Measurements from ENCODE around the gene NUP62. TPM values are rescaled to one million over a fixed set of nuclear protein-coding genes. Genes with fewer than 3 reads are reported as not detected.

The NUP62 gene
- total RNA-seq, 1 donor from 2014 or later = 18.9 TPM

DNA sequence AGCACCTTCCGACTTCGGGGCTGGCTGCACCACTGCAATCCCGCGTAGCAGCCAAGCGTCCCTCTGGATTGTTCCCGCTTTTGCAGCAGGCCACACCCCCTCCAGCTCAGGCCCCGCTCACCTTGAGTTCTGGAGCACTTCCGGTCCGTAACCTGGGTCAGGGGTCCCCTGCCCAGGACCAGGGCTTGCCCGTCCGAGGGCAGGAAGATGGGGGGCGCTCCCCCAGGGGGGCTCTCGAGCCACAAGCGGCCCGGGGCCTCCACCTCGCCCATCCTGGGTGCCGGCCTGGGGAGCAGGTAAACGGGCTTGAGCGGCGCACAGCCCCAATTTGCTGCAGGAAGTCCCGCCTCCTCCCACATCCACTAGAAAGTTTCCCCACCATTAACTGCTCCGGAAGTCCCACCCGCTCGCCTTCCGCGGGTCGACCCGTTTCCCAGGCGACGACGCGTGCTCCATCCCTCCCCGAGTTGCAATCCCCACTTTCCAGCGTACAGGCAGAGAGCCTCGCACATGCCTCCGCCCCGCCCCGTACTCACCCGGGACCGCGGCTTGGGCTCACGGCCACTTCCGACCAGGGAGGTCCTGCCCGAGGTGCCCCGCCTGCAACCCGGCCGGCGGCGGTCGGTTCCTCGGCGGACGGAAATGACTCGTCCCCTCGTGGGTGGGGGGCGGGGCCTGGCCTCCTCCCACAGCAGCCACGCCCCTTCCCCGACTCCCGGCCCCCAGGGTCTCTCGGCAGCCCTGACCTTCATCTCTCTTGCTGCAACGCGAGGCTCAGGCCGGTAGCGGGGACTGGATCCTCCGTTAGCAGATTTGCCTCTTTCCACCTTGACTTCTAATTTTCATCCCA lies 62.1 kb downstream of the NUP62 start, which contains the start of gene PNKP:
Gene PNKP (minus strand): TSS at position 644 of the 850 bp plus-strand sequence. CDS start 372 bp downstream, at position 272.
- peak; percentile 72 to 88 for DNase-seq (ENCODE audit: low read depth in 2 of 2)

DNA sequence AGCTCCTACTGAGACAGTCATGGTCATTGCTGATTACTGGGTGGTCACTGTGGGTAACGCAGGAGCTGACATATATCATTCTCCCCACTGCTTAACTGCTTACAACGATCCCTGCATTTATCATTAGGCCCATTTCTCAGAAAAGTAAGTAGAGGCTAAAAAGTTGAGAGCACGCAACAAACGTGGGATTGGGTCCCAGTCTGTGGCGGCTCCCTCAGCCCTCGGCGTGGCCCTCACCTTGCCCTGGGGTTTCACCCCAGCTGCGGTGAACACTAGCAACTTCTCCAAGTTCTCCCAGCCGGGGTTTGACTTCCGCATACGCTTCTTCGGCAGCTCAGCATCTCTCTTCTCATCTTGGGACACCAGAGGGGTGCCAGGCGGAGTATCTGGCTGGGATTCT lies 64.4 kb downstream of the NUP62 start:
- DNase-seq (ENCODE audit: low read depth in 2 of 2) = no peak

DNA sequence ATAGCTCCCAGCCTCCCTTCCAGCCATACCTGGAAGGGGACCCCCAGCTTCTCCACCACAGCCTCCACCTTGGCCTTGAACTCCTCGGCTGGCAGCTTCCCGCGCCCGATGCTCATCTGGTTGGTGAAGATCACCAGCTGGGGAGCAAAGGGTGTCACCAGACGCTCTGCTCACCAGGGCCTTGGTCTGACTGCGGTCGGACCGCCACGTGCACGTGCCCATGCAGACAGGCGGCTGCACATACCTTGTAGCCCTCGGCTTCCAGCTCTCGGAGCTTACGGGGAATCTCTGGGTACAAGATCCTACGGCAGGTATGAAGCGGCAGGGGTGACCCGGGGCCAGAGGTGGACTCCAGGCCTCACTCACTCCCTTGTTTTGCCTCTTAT lies 65.4 kb downstream of the NUP62 start:
- no peak for DNase-seq (ENCODE audit: low read depth in 2 of 2)

DNA sequence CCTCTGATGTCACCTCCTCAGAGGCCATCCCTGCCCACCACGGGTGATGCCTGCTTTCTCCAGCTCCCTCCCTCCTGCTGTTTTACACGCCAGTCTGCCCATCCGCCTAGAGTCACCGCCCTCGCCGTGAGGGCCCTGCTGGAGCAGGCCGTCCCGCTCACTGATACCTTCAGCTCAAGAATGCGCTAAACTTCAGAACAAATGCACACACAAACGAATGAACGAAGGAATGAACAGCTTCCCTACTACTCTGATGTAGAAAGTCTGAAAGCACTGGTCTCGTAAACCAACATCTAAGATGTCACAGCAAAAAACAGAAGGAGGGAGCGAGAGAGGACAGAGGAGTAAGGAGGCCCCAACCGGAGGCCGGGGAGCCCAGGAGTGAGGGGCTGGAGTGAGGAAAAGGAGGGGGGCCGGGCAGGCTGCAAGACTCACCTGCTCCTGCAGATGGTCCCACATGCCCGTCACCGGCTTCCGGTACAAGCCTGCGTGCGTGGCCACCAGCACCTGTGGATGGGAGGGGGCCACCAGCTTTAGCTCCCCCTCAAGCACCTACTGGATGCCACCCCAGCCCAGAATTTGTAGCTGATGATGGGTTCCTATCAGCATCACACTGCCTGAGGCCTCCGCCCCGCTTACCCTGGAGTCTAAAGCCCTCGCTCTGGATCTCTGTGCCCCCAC lies 65.9 kb downstream of the NUP62 start:
- DNase-seq (ENCODE audit: low read depth in 2 of 2) = no peak

DNA sequence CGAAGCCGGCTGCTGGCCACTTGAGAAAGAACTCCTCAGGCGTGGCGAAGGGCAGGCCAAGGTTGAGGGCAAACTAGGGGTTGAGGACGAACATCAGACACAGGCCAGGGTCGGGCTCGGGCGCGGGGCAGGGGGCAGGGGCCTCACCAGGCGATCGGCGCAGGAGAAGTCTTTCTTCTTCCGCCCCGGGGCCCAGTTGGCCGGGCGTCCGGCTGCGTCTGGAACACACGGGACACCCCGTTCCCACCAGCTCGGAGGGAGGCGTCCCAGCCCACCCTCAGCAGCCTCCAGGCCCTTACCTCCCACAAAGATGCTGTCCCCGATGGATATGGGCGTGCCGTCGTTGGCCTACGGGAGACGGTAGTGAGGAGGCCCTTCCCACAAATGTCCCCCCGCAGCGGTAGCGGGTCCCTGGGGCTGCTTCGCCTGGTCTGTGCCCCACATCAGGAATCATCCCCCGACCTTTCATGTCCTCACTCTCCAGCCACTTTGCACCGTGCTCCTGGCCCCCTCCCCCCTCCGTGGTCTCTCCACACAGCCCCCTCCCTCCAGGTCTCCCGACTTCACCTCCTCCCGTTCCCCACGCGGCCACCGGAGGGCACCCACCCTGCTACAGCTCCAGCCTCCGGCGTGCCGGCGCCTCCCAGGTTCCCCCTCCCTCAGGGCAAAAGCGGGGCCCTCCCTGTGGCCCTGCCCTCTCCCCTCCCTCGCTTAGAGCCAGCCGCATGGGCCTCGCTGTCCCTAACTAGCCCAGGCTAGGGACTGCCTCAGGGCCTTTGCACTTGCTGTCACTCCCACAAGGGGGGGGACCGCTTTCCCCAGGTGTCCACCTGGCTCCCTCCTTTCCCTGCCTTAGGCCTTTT lies 66.7 kb downstream of the NUP62 start:
- DNase-seq (ENCODE audit: low read depth in 2 of 2) = no peak

DNA sequence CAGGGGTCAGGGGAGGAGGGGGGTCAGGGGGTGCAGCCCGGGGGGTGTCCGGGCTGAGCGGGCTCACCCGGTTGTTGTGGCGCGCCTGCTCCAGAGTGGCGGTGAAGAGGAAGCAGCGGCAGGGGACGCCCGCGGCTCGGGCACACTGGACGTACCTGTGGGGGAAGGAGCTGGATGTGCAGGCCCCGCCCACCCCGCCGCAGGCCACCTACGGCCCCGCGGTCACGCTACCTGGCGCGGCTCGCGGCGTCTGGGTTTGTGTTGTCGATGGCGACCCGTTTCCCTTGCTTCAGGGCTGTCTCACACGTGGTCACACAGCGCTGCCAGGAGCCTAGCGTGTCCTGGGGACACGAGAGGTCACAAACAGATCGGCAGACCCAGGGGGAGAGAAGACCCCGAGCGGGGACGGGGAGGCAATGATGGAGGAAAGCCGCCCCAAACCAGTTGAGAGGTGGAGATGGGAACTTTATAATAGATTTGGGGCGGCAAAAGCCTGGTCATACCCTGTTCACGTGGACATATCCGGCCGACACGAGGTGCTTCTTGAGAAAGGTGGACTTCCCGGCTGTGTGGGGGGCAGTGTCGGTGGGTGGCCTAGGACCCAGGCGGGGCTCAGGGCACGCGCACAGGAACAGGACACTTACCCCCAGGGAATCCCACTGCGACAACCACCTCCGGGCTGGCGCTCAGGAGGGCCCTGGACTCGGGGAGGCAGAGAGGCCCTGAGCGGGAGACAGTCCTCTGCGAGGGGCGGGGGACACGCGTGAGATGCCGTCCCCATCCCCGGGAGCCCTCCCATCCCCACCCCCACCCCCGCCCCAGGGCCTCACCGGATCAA lies 67.5 kb downstream of the NUP62 start:
- no peak for DNase-seq (ENCODE audit: low read depth in 2 of 2)

DNA sequence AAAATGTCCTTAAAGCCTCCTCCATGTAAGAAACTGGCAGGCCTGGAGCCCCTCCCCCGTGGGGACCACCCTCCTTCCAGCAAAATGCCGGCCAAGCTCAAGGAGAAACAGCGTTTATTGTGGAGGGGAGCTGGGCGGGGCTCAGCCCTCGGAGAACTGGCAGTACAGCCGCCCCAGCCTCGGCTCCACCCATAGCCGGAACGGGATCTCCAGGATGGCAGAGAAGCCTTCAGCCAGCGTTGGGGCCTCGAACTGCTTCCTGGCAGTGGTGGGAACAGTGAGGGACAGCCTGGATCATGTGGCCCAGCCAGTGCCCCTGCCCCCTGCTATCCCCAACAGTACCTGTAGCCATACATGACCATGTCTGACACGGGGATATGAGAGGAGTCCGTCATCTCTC lies 68.2 kb downstream of the NUP62 start:
- no peak for DNase-seq (ENCODE audit: low read depth in 2 of 2)

DNA sequence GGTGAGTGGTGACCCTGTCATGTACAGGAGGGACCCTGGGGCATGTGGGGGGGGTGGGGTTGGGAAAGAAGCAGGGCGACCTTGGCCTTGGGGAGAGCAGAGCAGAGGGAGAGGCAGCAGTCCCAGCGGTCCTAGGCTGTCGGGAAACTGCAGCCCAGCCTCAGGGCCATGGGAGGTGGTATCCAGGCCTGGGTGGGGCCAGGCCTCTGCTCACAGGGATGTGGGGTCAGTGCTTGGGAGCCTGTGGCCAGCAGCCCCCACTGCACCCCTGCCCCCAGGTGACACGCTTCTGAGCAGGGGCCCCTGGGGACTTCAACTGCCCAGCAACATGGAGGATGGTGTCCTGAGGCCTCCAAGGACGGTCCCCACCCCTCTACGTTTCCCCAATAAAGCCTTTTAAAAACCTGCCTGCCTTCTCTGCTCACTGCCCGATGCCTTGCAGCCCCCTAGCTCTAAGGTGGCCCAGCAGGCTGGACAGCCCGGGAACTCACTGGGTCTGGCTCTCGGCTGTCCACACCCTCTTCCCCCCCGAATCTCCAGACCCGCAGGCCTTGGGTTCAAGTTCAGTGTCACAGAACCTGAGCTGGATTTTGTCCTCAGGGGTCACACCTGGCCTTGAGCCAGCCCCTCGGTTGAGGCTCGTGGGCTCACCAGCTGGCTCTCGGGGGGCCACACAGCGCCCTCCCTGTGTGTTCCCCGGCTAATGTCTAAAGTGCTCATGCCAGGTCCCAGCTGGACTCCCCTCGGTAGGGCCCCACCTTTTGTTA lies 68.8 kb downstream of the NUP62 start:
- no peak for DNase-seq (ENCODE audit: low read depth in 2 of 2)

DNA sequence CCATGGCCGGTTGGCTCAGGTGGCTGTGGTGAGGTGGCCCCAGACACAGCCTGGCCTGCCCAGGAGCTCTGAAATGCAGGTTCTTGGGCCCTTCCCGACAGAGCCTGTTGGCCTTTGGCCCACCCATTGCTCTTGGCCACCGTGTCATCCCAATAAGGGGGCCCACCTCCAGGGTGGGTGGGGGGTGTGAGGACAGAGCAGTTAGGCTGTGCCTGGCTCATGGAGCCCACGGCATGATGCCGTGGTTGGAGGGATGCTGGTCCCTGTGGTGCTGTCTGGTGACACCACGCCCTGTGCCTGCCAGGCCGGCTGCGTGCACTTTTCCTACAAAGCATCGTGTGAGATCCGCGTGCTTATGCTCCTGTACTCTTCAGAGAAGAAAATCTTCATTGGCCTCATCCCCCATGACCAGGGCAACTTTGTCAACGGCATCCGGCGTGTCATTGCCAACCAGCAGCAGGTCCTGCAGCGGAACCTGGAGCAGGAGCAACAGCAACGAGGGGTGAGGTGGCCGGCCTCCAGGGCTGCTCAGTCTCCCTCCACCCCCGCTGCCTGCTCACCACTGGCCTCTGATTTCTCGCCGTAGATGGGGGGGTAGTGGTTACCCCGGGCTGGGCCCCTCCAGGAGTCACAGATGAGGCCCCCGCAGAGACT lies 69.5 kb downstream of the NUP62 start:
- DNase-seq (ENCODE audit: low read depth in 2 of 2) = no peak

DNA sequence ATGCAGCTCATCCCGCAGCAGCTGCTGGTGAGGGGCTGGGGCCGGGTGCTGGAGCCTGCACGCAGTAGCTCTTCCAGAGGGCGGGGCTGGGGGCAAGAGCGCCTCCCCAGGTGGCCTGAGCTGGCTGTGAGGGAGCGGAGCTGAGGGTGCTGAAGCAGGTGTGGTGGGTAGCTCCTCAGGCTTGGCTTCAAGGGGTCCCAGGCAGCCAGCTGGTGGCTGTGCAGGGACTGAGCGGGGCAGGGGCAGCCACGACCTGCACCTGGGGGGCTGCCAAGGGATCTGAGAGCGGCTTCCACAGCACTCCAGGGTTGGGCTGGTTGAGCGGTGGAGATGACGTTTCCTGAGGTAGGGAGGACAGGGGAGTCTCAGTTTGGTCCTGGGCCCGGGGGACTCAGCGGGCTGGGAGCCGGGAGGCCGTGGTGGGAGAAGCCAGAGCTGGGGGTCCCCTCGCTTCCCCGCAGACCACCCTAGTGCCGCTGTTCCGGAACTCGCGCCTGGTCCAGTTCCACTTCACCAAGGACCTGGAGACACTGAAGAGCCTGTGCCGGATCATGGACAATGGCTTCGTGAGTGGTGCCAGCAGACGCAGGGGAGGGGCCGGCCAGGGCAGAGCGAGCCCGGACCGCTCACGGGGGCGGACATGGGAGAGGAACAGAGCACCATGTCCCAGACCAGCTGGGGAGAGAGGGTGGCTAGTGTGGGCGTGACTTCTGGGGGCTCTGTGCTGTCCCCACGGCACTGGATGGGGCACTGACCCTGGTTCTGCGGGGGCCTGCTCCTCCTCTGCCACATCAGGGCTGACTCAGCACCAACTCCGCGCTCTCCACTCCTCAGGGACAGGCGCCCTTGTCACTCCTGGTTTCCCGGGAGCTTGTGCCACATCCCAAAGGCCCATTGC lies 71.0 kb downstream of the NUP62 start:
- no peak for DNase-seq (ENCODE audit: low read depth in 2 of 2)

DNA sequence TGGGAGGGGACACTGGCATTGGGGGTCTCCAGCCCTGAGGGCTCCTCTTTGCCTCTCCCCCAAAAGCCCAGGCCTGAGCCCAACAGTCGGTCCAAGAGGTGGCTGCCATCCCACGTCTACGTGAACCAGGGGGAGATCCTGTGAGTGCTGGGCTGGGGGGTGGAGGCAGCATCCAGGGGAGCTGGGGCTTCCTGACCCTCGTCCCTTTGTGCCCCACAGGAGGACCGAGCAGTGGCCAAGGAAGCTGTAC lies 71.5 kb downstream of the NUP62 start:
- DNase-seq (ENCODE audit: low read depth in 2 of 2) = no peak

DNA sequence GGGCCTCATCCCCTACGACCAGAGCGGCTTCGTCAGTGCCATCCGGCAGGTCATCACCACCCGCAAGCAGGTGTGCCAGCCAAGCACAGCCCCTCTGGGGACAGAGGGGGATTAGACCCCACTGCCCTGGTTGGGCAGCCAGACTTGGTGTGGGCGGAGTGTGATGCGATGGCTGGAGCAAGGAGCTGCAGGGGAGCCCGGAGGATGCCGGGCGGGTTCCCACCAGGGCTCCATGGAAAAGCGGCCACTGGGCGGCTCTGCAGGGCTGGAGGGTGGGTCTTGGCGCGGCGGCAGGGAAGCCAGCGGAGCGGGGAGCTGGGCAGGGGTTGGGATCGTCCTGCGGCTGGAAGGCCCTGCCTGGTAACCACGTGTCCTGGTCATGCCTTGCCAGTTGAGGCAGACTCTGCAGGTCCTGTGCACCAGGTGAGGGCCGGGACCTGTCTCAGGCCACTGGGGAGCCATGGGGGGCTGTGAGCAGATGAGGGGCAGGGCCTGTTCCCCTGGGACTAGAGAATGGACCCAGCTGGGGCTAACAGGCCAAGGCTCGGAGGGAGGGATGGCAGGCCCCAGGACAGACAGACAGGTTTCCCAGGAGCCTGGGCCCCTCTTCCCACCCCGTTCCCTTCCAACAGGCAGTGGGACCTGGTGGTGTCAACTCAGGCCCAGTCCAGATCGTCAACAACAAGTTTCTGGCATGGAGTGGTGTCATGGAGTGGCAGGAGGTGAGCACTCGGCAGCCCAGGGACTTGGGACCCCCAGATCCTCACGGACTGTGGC lies 72.1 kb downstream of the NUP62 start:
- no peak for DNase-seq (ENCODE audit: low read depth in 2 of 2)

Other genes starting within 250 kb of the NUP62 start
- gene ADM5, start 239.9 kb downstream of the NUP62 start, total RNA-seq = 0.26 and 0.38 TPM in 2 replicates
- 9.6 and 14.5 TPM in 2 replicates for gene CPT1C, start 238.4 kb downstream of the NUP62 start, total RNA-seq
- not detected in 2 replicates for gene TSKS, start 166.2 kb downstream of the NUP62 start, total RNA-seq
- 44.8 and 73.5 TPM in 2 replicates for gene AP2A1, start 162.5 kb downstream of the NUP62 start, total RNA-seq
- gene FUZ, start 116.2 kb downstream of the NUP62 start, total RNA-seq = 12.7 and 18.6 TPM in 2 replicates
- 7.6 and 15.2 TPM in 2 replicates for gene MED25, start 111.2 kb downstream of the NUP62 start, total RNA-seq
- 32.6 and 74.1 TPM in 2 replicates for gene PTOV1, start 78.3 kb downstream of the NUP62 start, total RNA-seq
- gene PNKP, start 61.9 kb downstream of the NUP62 start, total RNA-seq = 27.6 and 35.9 TPM in 2 replicates
- 5.1 and 7.6 TPM in 2 replicates for gene AKT1S1, start 52.1 kb downstream of the NUP62 start, total RNA-seq
- gene TBC1D17, start 51.8 kb downstream of the NUP62 start, total RNA-seq = 7.6 and 9.4 TPM in 2 replicates
- gene IL4I1, start 32.6 kb downstream of the NUP62 start, total RNA-seq = 1.6 and 1.9 TPM in 2 replicates
- gene ATF5, start 299 bp downstream of the NUP62 start, total RNA-seq = 3.3 and 5.2 TPM in 2 replicates
- gene SIGLEC11, start 31.7 kb upstream of the NUP62 start, total RNA-seq = not detected in 2 replicates
- 15.0 and 19.1 TPM in 2 replicates for gene VRK3, start 95.9 kb upstream of the NUP62 start, total RNA-seq
- 3.6 and 5.2 TPM in 2 replicates for gene ZNF473, start 96.5 kb upstream of the NUP62 start, total RNA-seq
- not detected in 2 replicates for gene IZUMO2, start 233.8 kb upstream of the NUP62 start, total RNA-seq